IMR-90 (cell line): ENCODE results near the gene TRIO. TPM values are rescaled to one million over a fixed set of nuclear protein-coding genes. Genes with fewer than 3 reads are reported as not detected.
A peak's percentile ranks its signal among the peaks of the same experiment; 100 is the strongest.

ENCODE experiments used
- ATAC-seq: fragments of 200-7000 bp; cut with Tn5 transposase; 2 replicates; pipeline ENCODE4 v1.9.1; 2020; ENCODE audit warnings: low read depth, mild to moderate bottlenecking, moderate library complexity
- BruUV-seq: library from RNA; stranded (reverse); fragments of 400-500 nt; replicated peaks from 2 replicates; lab custom pipeline; 2021; lab: Mats Ljungman, UMichigan
- CTCF ChIA-PET: fragments of 300-600 bp; formaldehyde crosslinking; extraction: SDS; loops from one replicate; lab custom pipeline; 2021; ENCODE audit warnings: antibody characterized with exemption; lab: Yijun Ruan, JAX
- POLR2A ChIA-PET: fragments of 300-600 bp; sonication (Branson Sonifier 250); formaldehyde crosslinking; loops from one replicate; lab custom pipeline; 2022; ENCODE audit warnings: antibody characterized with exemption; ENCODE audit not compliant: unreplicated experiment; lab: Charles Lee
- DNase-seq: peaks from one replicate; pipeline ENCODE4 v3.0.0; 2013
- H2AFZ ChIP-seq: replicated peaks from 2 replicates; pipeline ENCODE3; 2013; ENCODE audit warnings: low read length, mild to moderate bottlenecking; ENCODE audit not compliant: poor library complexity
- H2AK5ac ChIP-seq: 2 replicates; pipeline ENCODE4 v1.6.1; 2013; ENCODE audit warnings: low read depth, low read length, inconsistent platforms
- H2AK9ac ChIP-seq: replicated peaks from 2 replicates; pipeline ENCODE3; 2013; ENCODE audit warnings: mild to moderate bottlenecking, low read depth, low read length, moderate library complexity; ENCODE audit not compliant: poor library complexity
- H2BK120ac ChIP-seq: 2 replicates; pipeline ENCODE4 v1.6.1; 2013; ENCODE audit warnings: low read depth, low read length, inconsistent platforms
- H2BK15ac ChIP-seq: 3 replicates; pipeline ENCODE4 v1.6.1; 2013; ENCODE audit warnings: low read depth, low read length, inconsistent platforms
- H2BK20ac ChIP-seq: 2 replicates; pipeline ENCODE4 v1.6.1; 2013; ENCODE audit warnings: low read depth, mild to moderate bottlenecking, inconsistent platforms, low read length, moderate library complexity
- H2BK5ac ChIP-seq: 2 replicates; pipeline ENCODE4 v1.6.1; 2013; ENCODE audit warnings: mild to moderate bottlenecking, low read depth, low read length, inconsistent platforms; ENCODE audit not compliant: poor library complexity, severe bottlenecking
- H3K14ac ChIP-seq: replicated peaks from 2 replicates; pipeline ENCODE4 v1.6.1; 2013; ENCODE audit warnings: low read depth, low read length, inconsistent platforms
- H3K18ac ChIP-seq: 2 replicates; pipeline ENCODE4 v1.6.1; 2013; ENCODE audit warnings: low read depth, low read length, control low read depth
- H3K23ac ChIP-seq: 2 replicates; pipeline ENCODE4 v1.6.1; 2013; ENCODE audit warnings: low read depth, low read length, inconsistent platforms
- H3K27ac ChIP-seq: 2 replicates; pipeline ENCODE4 v1.5.1; 2013; ENCODE audit warnings: mild to moderate bottlenecking, control low read depth, low read length; ENCODE audit not compliant: insufficient read depth
- H3K27me3 ChIP-seq: 2 replicates; pipeline ENCODE4 v1.6.1; 2013; ENCODE audit warnings: low read length; ENCODE audit not compliant: control insufficient read depth, insufficient read depth
- H3K36me3 ChIP-seq: 2 replicates; pipeline ENCODE4 v1.6.1; 2013; ENCODE audit warnings: low read length, mixed read lengths; ENCODE audit not compliant: control insufficient read depth, insufficient read depth
- H3K4ac ChIP-seq: 2 replicates; pipeline ENCODE4 v1.6.1; 2013; ENCODE audit warnings: low read depth, low read length, inconsistent platforms
- H3K4me1 ChIP-seq: 2 replicates; pipeline ENCODE4 v1.6.1; 2013; ENCODE audit warnings: low read length, mixed read lengths; ENCODE audit not compliant: control insufficient read depth, insufficient read depth
- H3K4me2 ChIP-seq: 2 replicates; pipeline ENCODE4 v1.6.1; 2013; ENCODE audit warnings: low read depth, mild to moderate bottlenecking, control low read depth, low read length, moderate library complexity
- H3K4me3 ChIP-seq: 2 replicates; pipeline ENCODE4 v1.5.1; 2013; ENCODE audit warnings: low read depth, mild to moderate bottlenecking, control low read depth, low read length, moderate library complexity; ENCODE audit not compliant: insufficient read depth
- H3K56ac ChIP-seq: 2 replicates; pipeline ENCODE4 v1.6.1; 2013; ENCODE audit warnings: low read length, inconsistent platforms; ENCODE audit not compliant: insufficient read depth; ENCODE audit errors: extremely low read depth
- H3K79me1 ChIP-seq, 2 experiments: 2 replicates each; pipeline ENCODE4 v1.6.1; 2013; ENCODE audit warnings: low read length in 2 of 2, inconsistent platforms in 1 of 2, low read depth in 1 of 2
- H3K9ac ChIP-seq: 2 replicates; pipeline ENCODE4 v1.6.1; 2013; ENCODE audit warnings: low read depth, low read length, control low read depth
- H3K9me1 ChIP-seq: 2 replicates; pipeline ENCODE4 v1.6.1; 2013; ENCODE audit warnings: low read length, inconsistent platforms; ENCODE audit not compliant: insufficient read depth
- H3K9me3 ChIP-seq: 2 replicates; pipeline ENCODE4 v1.6.1; 2013; ENCODE audit warnings: low read length; ENCODE audit not compliant: control insufficient read depth, insufficient read depth
- H4K20me1 ChIP-seq: 2 replicates; pipeline ENCODE4 v1.6.1; 2013; ENCODE audit warnings: low read length, inconsistent platforms; ENCODE audit not compliant: insufficient read depth
- H4K5ac ChIP-seq: 2 replicates; pipeline ENCODE4 v1.6.1; 2013; ENCODE audit warnings: mild to moderate bottlenecking, low read depth, low read length, control low read depth
- H4K8ac ChIP-seq, 2 experiments: 2 replicates each; pipeline ENCODE4 v1.6.1; 2013; ENCODE audit warnings: low read depth in 2 of 2, low read length in 2 of 2, control low read depth in 1 of 2, inconsistent platforms in 1 of 2
- H4K91ac ChIP-seq: 2 replicates; pipeline ENCODE4 v1.6.1; 2013; ENCODE audit warnings: low read depth, low read length, inconsistent platforms; ENCODE audit not compliant: insufficient read depth
- BHLHE40 ChIP-seq: fragments of 150-350 bp; IDR thresholded peaks from 2 replicates; pipeline ENCODE4 v1.6.1; 2016; ENCODE audit warnings: mild to moderate bottlenecking, low read depth, low read length
- CEBPB ChIP-seq: IDR thresholded peaks from 2 replicates; pipeline ENCODE4 v1.6.1; 2012; ENCODE audit warnings: low read depth, low read length, improper control_type of control experiment
- CHD1 ChIP-seq: IDR thresholded peaks from 2 replicates; pipeline ENCODE4 v1.6.1; 2012; ENCODE audit warnings: low read depth, low read length, improper control_type of control experiment
- FOS ChIP-seq: fragments of 150-350 bp; IDR thresholded peaks from 2 replicates; pipeline ENCODE4 v1.6.1; 2016; ENCODE audit warnings: low read depth, low read length
- MAFK ChIP-seq: IDR thresholded peaks from 2 replicates; pipeline ENCODE4 v1.6.1; 2012; ENCODE audit warnings: low read depth, low read length, improper control_type of control experiment
- MAZ ChIP-seq: IDR thresholded peaks from 2 replicates; pipeline ENCODE4 v1.6.1; 2012; ENCODE audit warnings: low read depth, mild to moderate bottlenecking, low read length, improper control_type of control experiment, moderate library complexity, borderline replicate concordance
- MXI1 ChIP-seq: IDR thresholded peaks from 2 replicates; pipeline ENCODE4 v1.6.1; 2012; ENCODE audit warnings: low read depth, mild to moderate bottlenecking, low read length, moderate library complexity, borderline replicate concordance
- NFE2L2 ChIP-seq: fragments of 150-350 bp; IDR thresholded peaks from 2 replicates; pipeline ENCODE4 v1.6.1; 2016; ENCODE audit warnings: low read depth, mild to moderate bottlenecking, low read length
- POLR2A ChIP-seq: IDR thresholded peaks from 2 replicates; pipeline ENCODE4 v1.6.1; 2012; ENCODE audit warnings: mild to moderate bottlenecking, low read depth, low read length
- RAD21 ChIP-seq: IDR thresholded peaks from 2 replicates; pipeline ENCODE4 v1.6.1; 2012; ENCODE audit warnings: low read length, improper control_type of control experiment
- RCOR1 ChIP-seq: IDR thresholded peaks from 2 replicates; pipeline ENCODE4 v1.6.1; 2012; ENCODE audit warnings: mild to moderate bottlenecking, low read length, improper control_type of control experiment; ENCODE audit not compliant: insufficient replicate concordance
- RFX5 ChIP-seq: IDR thresholded peaks from 2 replicates; pipeline ENCODE4 v1.8.0; 2012; ENCODE audit warnings: low read depth, mild to moderate bottlenecking, low read length, moderate library complexity
- SMC3 ChIP-seq: fragments of 150-350 bp; IDR thresholded peaks from 2 replicates; pipeline ENCODE4 v1.6.1; 2016; ENCODE audit warnings: low read depth, mild to moderate bottlenecking, antibody characterized with exemption, low read length, moderate library complexity
- WGBS, 2 experiments: methylation state at CpG; one replicate each; pipeline versions ENCODE4 v1.1.5 to v1.1.7; 2013; ENCODE audit warnings: missing lambda C conversion rate in 2 of 2; ENCODE audit not compliant: insufficient read length in 1 of 2; ENCODE audit errors: extremely low coverage in 2 of 2; 5-methylcytosine and 5-hydroxymethylcytosine counted together
- dilution Hi-C: fragments of 300-500 bp; cut with HindIII; formaldehyde crosslinking; loops from one replicate; pipeline ENCODE4 v1.14.3; 2018; ENCODE audit warnings: low sequenced_read_pairs; ENCODE audit not compliant: unreplicated experiment
- in situ Hi-C: fragments of 300-500 bp; cut with MboI; formaldehyde crosslinking; loops from 3 replicates; pipeline ENCODE4 v1.14.3; 2019; ENCODE audit warnings: low sequenced_read_pairs, inconsistent platforms, mixed read lengths
- intact Hi-C: fragments of 100-400 bp; cut with micrococcal nuclease; formaldehyde crosslinking; loops from 2 replicates; pipeline ENCODE4 v1.10.0; 2022
- polyA plus RNA-seq, 3 experiments: library from polyadenylated mRNA; depleted of rRNA; stranded (reverse); fragments of >200 nt; gene quantifications; 2 replicates each; pipeline ENCODE4 v1.2.3, GENCODE V29; 2012; ENCODE audit warnings: low replicate concordance in 1 of 3
- total RNA-seq: library from RNA; depleted of rRNA; stranded (reverse); fragments of >200 nt; gene quantifications from 2 replicates; pipeline ENCODE4 v1.2.3, GENCODE V29; 2012
- TF ChIP-seq, protein P1 (sequence below): fragments of 150-350 bp; IDR thresholded peaks from 2 replicates; pipeline ENCODE4 v1.6.1; 2016; ENCODE audit warnings: low read depth, mild to moderate bottlenecking, low read length, moderate library complexity, borderline replicate concordance

Gene TRIO
- total and polyA plus RNA-seq, 2 of the 4 experiments (the other 2 are of a cell fraction), result 206 to 522 TPM

DNA sequence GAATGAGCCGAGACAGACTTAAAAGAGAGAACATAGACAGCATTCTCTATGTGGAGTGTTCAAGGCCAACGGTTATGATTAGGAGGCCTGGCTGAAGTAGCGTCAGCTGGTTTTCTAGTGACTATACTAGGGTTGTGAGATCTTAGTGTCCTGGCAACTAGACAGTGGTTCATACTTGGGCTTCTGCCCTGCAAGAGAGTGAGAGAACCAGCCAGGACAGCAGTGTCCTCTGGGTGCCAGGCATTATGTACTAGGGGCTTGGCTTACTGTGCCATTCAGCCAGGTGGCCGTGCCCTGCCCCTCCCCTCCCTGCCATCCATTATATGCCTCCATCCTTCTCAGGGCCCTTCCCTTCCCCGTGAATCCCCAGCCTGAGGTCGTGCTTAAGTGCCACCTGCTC is 56.8 kb downstream of the TRIO start:
- Histone ChIP-seq H3K9me1 (peaks cover 37% of the 10 kb centered on the region), H3K27ac (peak overlapping the region; percentile 53; the same call in 1 of the 2 replicates), H4K20me1 (peaks cover 96% of the 10 kb centered on the region), H3K56ac (no peak overlapping the region), H3K18ac (peak overlapping the region; percentile 6; the same call in 1 of the 2 replicates), H2AK5ac (peak overlapping the region; percentile 66; the same call in 1 of the 2 replicates), H3K9me3 (no peaks in the 10 kb centered on the region), H2AK9ac (no peak overlapping the region), H4K5ac (peak overlapping the region; percentile 13; the same call in 1 of the 2 replicates), H3K4ac (peak overlapping the region; percentile 51), H3K36me3 (peaks cover 17% of the 10 kb centered on the region), H3K23ac (peak overlapping the region; percentile 41), H4K8ac (peak overlapping the region; percentile 31 to 38), H2BK120ac (peak overlapping the region; percentile 5), H3K27me3 (no peaks in the 10 kb centered on the region), H3K4me3 (no peak overlapping the region), H3K9ac (no peak overlapping the region), H3K14ac (peak overlapping the region; percentile 17), H3K4me1 (peaks cover 41% of the 10 kb centered on the region), H2BK15ac (peak overlapping the region; percentile 22; the same call in 1 of the 3 replicates), H2BK20ac (peak overlapping the region; percentile 6; the same call in 1 of the 2 replicates), H2BK5ac (peak overlapping the region; percentile 70), H3K4me2 (no peak overlapping the region), H2AFZ (no peak overlapping the region), H3K79me1 (peaks cover 0 to 40% of the 10 kb centered on the region in 2 experiments; a peak in 2 of 4 replicates), H4K91ac (peak overlapping the region; percentile 54)
- ChIA-PET CTCF (interaction anchor here (1.0 kb wide), 1 partner anchor 160 kb away, joined by 3 read pairs; no protein-coding TSS in a partner anchor), POLR2A (no interaction called here)
- DNase-seq (no peak), ATAC-seq (no peak)
- TF ChIP-seq, protein P1, sequence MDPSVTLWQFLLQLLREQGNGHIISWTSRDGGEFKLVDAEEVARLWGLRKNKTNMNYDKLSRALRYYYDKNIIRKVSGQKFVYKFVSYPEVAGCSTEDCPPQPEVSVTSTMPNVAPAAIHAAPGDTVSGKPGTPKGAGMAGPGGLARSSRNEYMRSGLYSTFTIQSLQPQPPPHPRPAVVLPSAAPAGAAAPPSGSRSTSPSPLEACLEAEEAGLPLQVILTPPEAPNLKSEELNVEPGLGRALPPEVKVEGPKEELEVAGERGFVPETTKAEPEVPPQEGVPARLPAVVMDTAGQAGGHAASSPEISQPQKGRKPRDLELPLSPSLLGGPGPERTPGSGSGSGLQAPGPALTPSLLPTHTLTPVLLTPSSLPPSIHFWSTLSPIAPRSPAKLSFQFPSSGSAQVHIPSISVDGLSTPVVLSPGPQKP, result no peak
- TF ChIP-seq RFX5, result no peak
- TF ChIP-seq CHD1, result no peak
- TF ChIP-seq CEBPB, result no peak
- no peak for TF ChIP-seq BHLHE40
- no peak for TF ChIP-seq RCOR1
- TF ChIP-seq MAZ, result no peak
- no peak for TF ChIP-seq SMC3
- TF ChIP-seq MXI1, result no peak
- no peak for TF ChIP-seq MAFK
- TF ChIP-seq NFE2L2, result no peak
- no peak for TF ChIP-seq FOS
- TF ChIP-seq POLR2A, result no peak
- no peak for TF ChIP-seq RAD21
- BruUV-seq, result no TSS peak
- in situ Hi-C loops, result no loop called here
- intact Hi-C loops, result no loop called here
- WGBS, 2 experiments, result 93% methylated on average over 4 of the region's 6 CpGs; no CpG with 5 or more reads in 1 of the 2 experiments
- dilution Hi-C loops, result no loop called here
